Right atrium auricular region (tissue), 2 donors: ENCODE data around the gene THRA. TPM values are rescaled to one million over a fixed set of nuclear protein-coding genes. Genes with fewer than 3 reads are reported as not detected.

Source experiments
- DNase-seq: peaks from one replicate; pipeline ENCODE4 v3.0.0-alpha.2; 2019; ENCODE audit warnings: low spot score
- H3K27ac ChIP-seq, 2 donors: fragments of 200-600 bp; sonication (generic); 1 replicate in 1 of 2; 2 replicates in 1 of 2; pipeline ENCODE4 v1.5.1; 2016 to 2019
- H3K27me3 ChIP-seq, 2 donors: fragments of 200-600 bp; sonication (generic); one replicate each; pipeline versions ENCODE4 v1.5.1 to v1.6.0; 2017 to 2019
- H3K36me3 ChIP-seq: fragments of 200-600 bp; sonication (generic); one replicate; pipeline ENCODE4 v1.5.1; 2016
- H3K4me1 ChIP-seq, 2 donors: fragments of 200-600 bp; sonication (generic); one replicate each; pipeline versions ENCODE4 v1.5.1 to v1.6.0; 2017 to 2019
- H3K4me3 ChIP-seq, 2 donors: fragments of 200-600 bp; sonication (generic); 1 replicate in 1 of 2; 2 replicates in 1 of 2; pipeline ENCODE4 v1.5.1; 2017 to 2019; ENCODE audit warnings: mild to moderate bottlenecking in 1 of 2, moderate library complexity in 1 of 2
- H3K9me3 ChIP-seq, 2 donors: fragments of 200-600 bp; sonication (generic); one replicate each; pipeline ENCODE4 v1.5.1; 2019
- CTCF ChIP-seq, 2 donors: fragments of 200-600 bp; sonication (generic); IDR thresholded peaks; one replicate each; pipeline ENCODE4 v1.5.1; 2019; ENCODE audit warnings: antibody characterized with exemption in 2 of 2
- total RNA-seq, 2 donors: library from RNA; depleted of rRNA; stranded (reverse); fragments of >200 nt; gene quantifications; one replicate each; pipeline ENCODE4 v1.1.0, GENCODE V29; 2016

The THRA gene
- total RNA-seq, 2 donors from 2014 or later = 60.3 to 69.0 TPM

DNA sequence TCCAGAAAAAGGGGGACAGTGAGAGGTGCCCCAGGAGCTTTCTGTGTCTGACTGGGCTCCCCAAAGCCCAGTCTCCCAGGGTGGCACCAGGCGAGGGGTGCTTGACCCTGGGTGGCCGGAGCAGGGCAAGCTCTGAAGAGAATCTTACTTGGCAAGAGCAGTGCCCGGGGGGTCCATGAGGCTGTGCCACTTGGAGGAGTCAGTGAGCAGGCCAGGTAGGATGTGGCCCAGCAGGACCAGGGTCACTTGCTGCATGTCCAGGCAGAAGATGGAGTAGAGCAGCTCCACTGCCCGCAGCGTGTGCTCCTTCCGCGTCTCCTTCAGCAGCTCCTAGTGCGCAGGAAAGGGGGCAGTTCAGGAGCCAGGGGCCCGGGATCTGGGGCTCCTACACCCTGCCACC lies 40.3 kb upstream of the THRA start:
- no peak overlapping the region for H3K27ac ChIP-seq
- peaks cover 0 to 45% of the 10 kb centered on the region in 2 donors for H3K4me1 ChIP-seq
- H3K27me3 ChIP-seq = no peaks in the 10 kb centered on the region
- no peak for DNase-seq
- no peak overlapping the region for H3K4me3 ChIP-seq
- no peaks in the 10 kb centered on the region for H3K9me3 ChIP-seq
- no peak for TF ChIP-seq CTCF (IDR thresholded peaks at IDR 0.05)
- H3K36me3 ChIP-seq = peaks cover 68% of the 10 kb centered on the region

DNA sequence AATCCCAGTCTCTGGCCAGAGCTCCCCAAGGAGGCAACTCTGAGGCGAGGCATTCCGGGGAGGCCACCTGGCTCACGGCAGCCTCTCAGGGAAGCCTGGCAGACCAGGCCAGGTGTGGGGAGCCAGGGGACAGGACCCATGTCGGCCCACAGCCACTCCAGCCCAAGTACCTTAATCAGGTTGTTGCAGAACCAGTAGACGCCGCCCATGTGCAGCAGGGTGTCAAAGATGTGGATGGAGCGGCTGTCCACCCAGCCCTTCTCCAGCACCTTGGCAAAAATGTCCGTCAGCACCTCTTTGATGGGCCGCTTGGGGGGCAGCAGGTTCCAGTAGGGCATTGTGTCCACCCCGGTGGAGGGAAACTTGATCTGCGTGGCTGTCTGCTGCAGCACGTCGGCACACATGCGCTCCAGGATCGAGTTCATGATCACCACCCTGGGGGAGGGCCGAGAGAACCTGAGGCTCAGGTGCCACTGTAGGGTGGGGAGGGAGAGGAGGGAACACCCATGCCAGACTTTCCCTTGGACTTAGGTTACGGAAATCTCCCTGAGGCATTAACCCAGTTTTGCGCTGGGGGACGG lies 39.7 kb upstream of the THRA start:
- no peak for TF ChIP-seq CTCF (IDR thresholded peaks at IDR 0.05)
- no peak overlapping the region for H3K4me3 ChIP-seq
- no peaks in the 10 kb centered on the region for H3K27me3 ChIP-seq
- peaks cover 69% of the 10 kb centered on the region for H3K36me3 ChIP-seq
- no peaks in the 10 kb centered on the region for H3K9me3 ChIP-seq
- peaks cover 0 to 39% of the 10 kb centered on the region in 2 donors for H3K4me1 ChIP-seq
- no peak for DNase-seq
- no peak overlapping the region for H3K27ac ChIP-seq

GRCh38 chr17:40023590-40024292 lies 39.0 kb upstream of the THRA start:
- no peak for DNase-seq
- TF ChIP-seq CTCF (IDR thresholded peaks at IDR 0.05) = no peak
- no peaks in the 10 kb centered on the region for H3K27me3 ChIP-seq
- peaks cover 76% of the 10 kb centered on the region for H3K36me3 ChIP-seq
- no peaks in the 10 kb centered on the region for H3K9me3 ChIP-seq
- H3K27ac ChIP-seq = no peak overlapping the region
- H3K4me1 ChIP-seq = peaks cover 0 to 32% of the 10 kb centered on the region in 2 donors
- no peak overlapping the region for H3K4me3 ChIP-seq

- Histone ChIP-seq H3K27ac (no peak overlapping the region), H3K36me3 (peaks cover 80% of the 10 kb centered on the region), H3K4me3 (no peak overlapping the region), H3K27me3 (no peaks in the 10 kb centered on the region), H3K4me1 (peaks cover 0 to 25% of the 10 kb centered on the region in 2 donors), H3K9me3 (no peaks in the 10 kb centered on the region)
- no peak for DNase-seq
- TF ChIP-seq CTCF (IDR thresholded peaks at IDR 0.05) = no peak
Measured at GRCh38 chr17:40024901-40025300, 37.9 kb upstream of the THRA start.

DNA sequence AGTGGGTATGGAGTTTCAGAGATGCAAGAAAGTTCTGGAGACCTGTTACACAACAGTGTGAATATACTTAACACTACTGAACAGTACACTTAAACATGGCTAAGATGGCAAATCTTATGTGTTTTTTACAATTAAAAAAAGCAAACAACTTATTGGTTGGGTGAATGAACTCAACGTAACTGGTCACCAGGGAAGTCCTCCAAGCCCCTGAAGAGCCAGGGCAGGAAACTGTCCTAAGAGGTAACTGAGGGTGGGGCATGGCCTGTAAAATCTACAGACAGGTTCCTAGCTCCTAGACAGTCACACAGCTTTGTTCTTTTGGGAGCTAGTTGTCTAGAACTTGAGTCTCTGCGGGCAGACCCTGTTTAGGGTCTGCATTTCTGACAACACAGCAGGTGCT lies 37.2 kb upstream of the THRA start:
- H3K4me3 ChIP-seq = no peak overlapping the region
- DNase-seq = no peak
- no peak for TF ChIP-seq CTCF (IDR thresholded peaks at IDR 0.05)
- H3K4me1 ChIP-seq = peaks cover 0 to 25% of the 10 kb centered on the region in 2 donors
- H3K27me3 ChIP-seq = no peaks in the 10 kb centered on the region
- no peaks in the 10 kb centered on the region for H3K9me3 ChIP-seq
- peaks cover 80% of the 10 kb centered on the region for H3K36me3 ChIP-seq
- no peak overlapping the region for H3K27ac ChIP-seq
